K562 (cell line): ENCODE results near the gene CCDC18. TPM values are rescaled to one million over a fixed set of nuclear protein-coding genes. Genes with fewer than 3 reads are reported as not detected.

ENCODE experiments used
- AFF1 ChIP-seq, 2 experiments: fragments of 450-650 bp; IDR thresholded peaks; 2 replicates each; pipeline ENCODE4 v1.6.1; 2018; ENCODE audit warnings: mild to moderate bottlenecking in 2 of 2, low read depth in 1 of 2; ENCODE audit not compliant: partially characterized antibody in 2 of 2
- AFF4 ChIP-seq: sonication (generic); formaldehyde crosslinking; IDR thresholded peaks from 2 replicates; pipeline ENCODE4 v1.8.0; 2023; ENCODE audit warnings: mild to moderate bottlenecking, missing genetic modification reagents
- ATF3 ChIP-seq, 2 experiments: fragments of 450-650 bp in 1 of 2; sonication (generic) in 1 of 2; formaldehyde crosslinking in 1 of 2; IDR thresholded peaks in 1 of 2; conservative IDR thresholded peaks in 1 of 2; 2 replicates each; pipeline versions ENCODE4 v1.6.1 to v1.8.1; 2016 to 2023; ENCODE audit warnings: mild to moderate bottlenecking in 2 of 2, moderate library complexity in 2 of 2, inconsistent platforms in 1 of 2, missing genetic modification reagents in 1 of 2
- CTBP1 ChIP-seq: fragments of 450-650 bp; IDR thresholded peaks from 2 replicates; pipeline ENCODE4 v1.6.1; 2016; ENCODE audit warnings: borderline replicate concordance
- FOXM1 ChIP-seq, 2 experiments: fragments of 450-650 bp in 1 of 2; sonication (generic) in 1 of 2; formaldehyde crosslinking in 1 of 2; IDR thresholded peaks; 2 replicates each; pipeline versions ENCODE4 v1.6.1 to v1.9.0; 2017 to 2022; ENCODE audit warnings: low read depth in 2 of 2, mild to moderate bottlenecking in 2 of 2, missing genetic modification reagents in 1 of 2, moderate library complexity in 1 of 2
- MAFF ChIP-seq: IDR thresholded peaks from 2 replicates; pipeline ENCODE4 v1.6.1; 2012; ENCODE audit warnings: low read length, improper control_type of control experiment
- MTA3 ChIP-seq: fragments of 450-650 bp; formaldehyde crosslinking; IDR thresholded peaks from 2 replicates; pipeline ENCODE4 v1.6.1; 2017; ENCODE audit warnings: mild to moderate bottlenecking, borderline replicate concordance
- POLR2B ChIP-seq: fragments of 450-650 bp; IDR thresholded peaks from 2 replicates; pipeline ENCODE4 v1.6.1; 2018; ENCODE audit warnings: low read depth; ENCODE audit not compliant: partially characterized antibody
- RAD51 ChIP-seq: fragments of 450-650 bp; IDR thresholded peaks from 2 replicates; pipeline ENCODE4 v1.7.1; 2016; ENCODE audit warnings: low read depth, mild to moderate bottlenecking, borderline replicate concordance
- SNAPC5 ChIP-seq: fragments of 250-450 bp; sonication (Bioruptor Pico); IDR thresholded peaks from 2 replicates; pipeline ENCODE4 v1.8.0; 2021; ENCODE audit warnings: moderate library complexity, mild to moderate bottlenecking, inconsistent platforms
- SNRNP70 ChIP-seq: fragments of 200-400 bp; formaldehyde crosslinking; optimal IDR thresholded peaks from 2 replicates; pipeline ENCODE3; 2017; ENCODE audit warnings: low read depth, low read length
- TEAD1 ChIP-seq, 2 experiments: fragments of 450-650 bp in 1 of 2; sonication (generic) in 1 of 2; formaldehyde crosslinking; IDR thresholded peaks; 2 replicates each; pipeline versions ENCODE4 v1.4.0 to v1.8.0; 2020 to 2022; ENCODE audit warnings: mild to moderate bottlenecking in 2 of 2, missing genetic modification reagents in 1 of 2
- ZFP30 ChIP-seq: fragments of 250-450 bp; sonication (Bioruptor Pico); IDR thresholded peaks from 2 replicates; pipeline ENCODE4 v1.8.0; 2022; ENCODE audit warnings: moderate library complexity, mild to moderate bottlenecking, inconsistent platforms, borderline replicate concordance
- ZKSCAN1 ChIP-seq: fragments of 150-350 bp; IDR thresholded peaks from 2 replicates; pipeline ENCODE4 v1.6.1; 2016; ENCODE audit warnings: low read depth, low read length
- ZNF12 ChIP-seq: sonication (generic); formaldehyde crosslinking; IDR thresholded peaks from 2 replicates; pipeline ENCODE4 v1.4.0; 2020; ENCODE audit warnings: mild to moderate bottlenecking, missing genetic modification reagents
- ZNF121 ChIP-seq: sonication (generic); formaldehyde crosslinking; conservative IDR thresholded peaks from 2 replicates; pipeline ENCODE4 v1.8.0; 2022; ENCODE audit warnings: missing genetic modification reagents
- polyA plus RNA-seq, 8 experiments: library from polyadenylated mRNA; depleted of rRNA in 4 of 8; stranded (reverse) in 5 of 8; unstranded in 3 of 8; fragments of >200 nt; fragmentation: Nextera tagmentation in 2 of 8; fragmentation: Illumina TruSeq in 1 of 8; extraction: Ambion mirVana in 2 of 8; extraction: Trizol in 1 of 8; gene quantifications; 2 replicates each; pipeline versions ENCODE4 v1.2.1 to v1.2.3, GENCODE V29; 2011 to 2014; ENCODE audit warnings: inconsistent platforms in 1 of 8, missing spikeins in 1 of 8
- total RNA-seq, 7 experiments: library from RNA; depleted of rRNA in 6 of 7; stranded (reverse); fragments of >200 nt in 6 of 7; fragmentation: Illumina TruSeq in 2 of 7; extraction: Trizol in 2 of 7; gene quantifications; 2 replicates each; pipeline versions ENCODE4 v1.2.1 to v1.2.3, GENCODE V29; 2011 to 2021; ENCODE audit warnings: low replicate concordance in 1 of 7

The CCDC18 gene
- total and polyA plus RNA-seq, 9 of the 15 experiments (the other 6 are each of a cell fraction or from before 2014, with no cell fraction given), result 19.5 to 34.2 (median 24.3) TPM

- TF ChIP-seq AFF1 (IDR thresholded peaks at IDR 0.05; ENCODE audit: low read depth in 1 of 2, partially characterized antibody in 2 of 2) (peak in 1 of 2 experiments; percentile 54), ZNF12 (CRISPR knock-in tag) (no peak), RAD51 (no peak), MTA3 (0 out of 2 replicates have a peak, but pooled peaks have one; percentile 17), POLR2B (peak; percentile 33), FOXM1 (IDR thresholded peaks at IDR 0.05; ENCODE audit: low read depth) (peak; percentile 76), FOXM1 (CRISPR knock-in tag; IDR thresholded peaks at IDR 0.05; ENCODE audit: low read depth) (peak; percentile 77; the same call in 1 of the 2 replicates), SNAPC5 (CRISPR knock-in tag) (no peak), MAFF (0 out of 2 replicates have a peak, but pooled peaks have one; percentile 3), SNRNP70 (no peak), ZNF121 (CRISPR knock-in tag) (no peak), ZFP30 (CRISPR knock-in tag) (no peak), ATF3 (IDR thresholded peaks at IDR 0.05) (peak; percentile 7; the same call in 1 of the 2 replicates), ATF3 (CRISPR knock-in tag; conservative IDR thresholded peaks at IDR 0.05) (no peak), CTBP1 (peak; percentile 47), TEAD1 (CRISPR knock-in tag; IDR thresholded peaks at IDR 0.05) (0 out of 4 replicates have a peak, but pooled peaks of 1 of the 2 experiments have one; percentile 43), ZKSCAN1 (no peak), AFF4 (0 out of 2 replicates have a peak, but pooled peaks have one; percentile 5)
Observed at GRCh38 chr1:93180723-93181613, at the start of gene CCDC18 (continued).
